Suprapubic skin (tissue), 4 donors: Measurements from ENCODE around the gene PKN1. TPM values are rescaled to one million over a fixed set of nuclear protein-coding genes. Genes with fewer than 3 reads are reported as not detected.

ENCODE experiments used
- DNase-seq, 2 donors: peaks; one replicate each; pipeline ENCODE4 v3.0.0-alpha.2; 2019; ENCODE audit warnings: low spot score in 2 of 2
- H3K27ac ChIP-seq: fragments of 200-600 bp; sonication (generic); one replicate; pipeline ENCODE4 v1.5.1; 2019
- H3K27me3 ChIP-seq: fragments of 200-600 bp; sonication (generic); one replicate; pipeline ENCODE4 v1.5.1; 2019
- H3K36me3 ChIP-seq: fragments of 200-600 bp; sonication (generic); one replicate; pipeline ENCODE4 v1.5.1; 2019
- H3K4me1 ChIP-seq: fragments of 200-600 bp; sonication (generic); one replicate; pipeline ENCODE4 v1.5.1; 2019
- H3K4me3 ChIP-seq: fragments of 200-600 bp; sonication (generic); one replicate; pipeline ENCODE4 v1.5.1; 2019; ENCODE audit warnings: mild to moderate bottlenecking
- H3K9me3 ChIP-seq: fragments of 200-600 bp; sonication (generic); one replicate; pipeline ENCODE4 v1.5.1; 2019
- CTCF ChIP-seq, 2 donors: fragments of 200-600 bp in 1 of 2; fragments of 450-650 bp in 1 of 2; sonication (generic) in 1 of 2; IDR thresholded peaks; one replicate each; pipeline ENCODE4 v1.5.1; 2016 to 2019; ENCODE audit warnings: antibody characterized with exemption in 2 of 2, mild to moderate bottlenecking in 1 of 2, moderate library complexity in 1 of 2
- EP300 ChIP-seq: sonication (generic); formaldehyde crosslinking; IDR thresholded peaks from one replicate; pipeline ENCODE4 v1.6.1; 2017; ENCODE audit warnings: antibody characterized with exemption
- POLR2A ChIP-seq, 2 donors: fragments of 450-650 bp; IDR thresholded peaks; one replicate each; pipeline ENCODE4 v1.6.1; 2017; ENCODE audit warnings: antibody characterized with exemption in 2 of 2, mild to moderate bottlenecking in 2 of 2, moderate library complexity in 2 of 2
- POLR2AphosphoS5 ChIP-seq, 3 donors: sonication (generic); formaldehyde crosslinking; IDR thresholded peaks; one replicate each; pipeline ENCODE4 v1.6.1; 2017; ENCODE audit warnings: antibody characterized with exemption in 3 of 3
- WGBS: methylation state at CpG from one replicate; pipeline ENCODE4 v1.1.5; 2018; 5-methylcytosine and 5-hydroxymethylcytosine counted together
- total RNA-seq, 4 donors: library from RNA; depleted of rRNA; stranded (reverse); fragments of >200 nt; gene quantifications; one replicate each; pipeline ENCODE4 v1.1.0, GENCODE V29; 2016

PKN1 gene
- total RNA-seq, 4 donors from 2014 or later, result 8.6 to 21.2 (median 14.9) TPM

GRCh38 chr19:14427461-14427860 lies 5.6 kb upstream of the PKN1 start:
- WGBS, result 71% methylated on average over 2 of the region's 2 CpGs
- no peaks in the 10 kb centered on the region for H3K36me3 ChIP-seq
- TF ChIP-seq EP300 (no peak), CTCF (IDR thresholded peaks at IDR 0.05) (no peak), POLR2A (IDR thresholded peaks at IDR 0.05) (no peak), POLR2AphosphoS5 (IDR thresholded peaks at IDR 0.05) (no peak)
- DNase-seq, result no peak
- H3K27ac ChIP-seq, result no peak overlapping the region
- H3K4me3 ChIP-seq, result no peak overlapping the region
- H3K27me3 ChIP-seq, result peaks cover 12% of the 10 kb centered on the region
- H3K9me3 ChIP-seq, result no peaks in the 10 kb centered on the region
- H3K4me1 ChIP-seq, result peaks cover 7% of the 10 kb centered on the region

GRCh38 chr19:14428882-14429416 lies 4.2 kb upstream of the PKN1 start:
- no peak for TF ChIP-seq EP300
- no peak for TF ChIP-seq POLR2AphosphoS5 (IDR thresholded peaks at IDR 0.05)
- TF ChIP-seq CTCF (IDR thresholded peaks at IDR 0.05), result no peak
- TF ChIP-seq POLR2A (IDR thresholded peaks at IDR 0.05), result no peak
- Histone ChIP-seq H3K36me3 (no peaks in the 10 kb centered on the region), H3K4me3 (no peak overlapping the region), H3K4me1 (peaks cover 20% of the 10 kb centered on the region), H3K27ac (no peak overlapping the region), H3K9me3 (no peaks in the 10 kb centered on the region), H3K27me3 (peaks cover 17% of the 10 kb centered on the region)
- WGBS, result 83% methylated on average over 4 of the region's 4 CpGs
- DNase-seq, result no peak

DNA sequence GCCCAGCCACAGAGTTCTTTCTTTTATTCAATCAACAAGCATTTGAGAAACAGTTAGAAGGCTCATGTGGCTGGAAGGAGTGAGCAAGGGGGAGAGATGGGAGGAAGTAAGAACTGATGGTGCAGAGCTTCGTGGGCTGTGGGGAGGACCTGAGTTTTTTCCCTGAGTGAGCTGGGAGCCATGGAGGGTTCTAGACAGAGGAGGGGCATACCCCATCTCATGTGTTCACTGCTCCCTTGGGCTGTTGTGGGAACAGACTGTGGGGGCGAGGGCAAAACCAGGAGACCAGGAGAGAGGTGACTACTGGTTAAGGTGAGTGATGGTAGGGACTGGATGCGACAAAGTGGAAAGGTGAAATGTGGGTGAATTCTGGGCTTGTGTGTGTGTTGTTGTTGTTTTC lies 2.4 kb upstream of the PKN1 start:
- no peaks in the 10 kb centered on the region for H3K9me3 ChIP-seq
- H3K4me1 ChIP-seq, result peaks cover 35% of the 10 kb centered on the region
- H3K4me3 ChIP-seq, result no peak overlapping the region
- DNase-seq, result no peak
- peaks cover 17% of the 10 kb centered on the region for H3K27me3 ChIP-seq
- H3K27ac ChIP-seq, result no peak overlapping the region
- H3K36me3 ChIP-seq, result no peaks in the 10 kb centered on the region
- 66% methylated on average over 3 of the region's 3 CpGs for WGBS
- TF ChIP-seq EP300, result no peak
- TF ChIP-seq POLR2AphosphoS5 (IDR thresholded peaks at IDR 0.05), result no peak
- no peak for TF ChIP-seq POLR2A (IDR thresholded peaks at IDR 0.05)

DNA sequence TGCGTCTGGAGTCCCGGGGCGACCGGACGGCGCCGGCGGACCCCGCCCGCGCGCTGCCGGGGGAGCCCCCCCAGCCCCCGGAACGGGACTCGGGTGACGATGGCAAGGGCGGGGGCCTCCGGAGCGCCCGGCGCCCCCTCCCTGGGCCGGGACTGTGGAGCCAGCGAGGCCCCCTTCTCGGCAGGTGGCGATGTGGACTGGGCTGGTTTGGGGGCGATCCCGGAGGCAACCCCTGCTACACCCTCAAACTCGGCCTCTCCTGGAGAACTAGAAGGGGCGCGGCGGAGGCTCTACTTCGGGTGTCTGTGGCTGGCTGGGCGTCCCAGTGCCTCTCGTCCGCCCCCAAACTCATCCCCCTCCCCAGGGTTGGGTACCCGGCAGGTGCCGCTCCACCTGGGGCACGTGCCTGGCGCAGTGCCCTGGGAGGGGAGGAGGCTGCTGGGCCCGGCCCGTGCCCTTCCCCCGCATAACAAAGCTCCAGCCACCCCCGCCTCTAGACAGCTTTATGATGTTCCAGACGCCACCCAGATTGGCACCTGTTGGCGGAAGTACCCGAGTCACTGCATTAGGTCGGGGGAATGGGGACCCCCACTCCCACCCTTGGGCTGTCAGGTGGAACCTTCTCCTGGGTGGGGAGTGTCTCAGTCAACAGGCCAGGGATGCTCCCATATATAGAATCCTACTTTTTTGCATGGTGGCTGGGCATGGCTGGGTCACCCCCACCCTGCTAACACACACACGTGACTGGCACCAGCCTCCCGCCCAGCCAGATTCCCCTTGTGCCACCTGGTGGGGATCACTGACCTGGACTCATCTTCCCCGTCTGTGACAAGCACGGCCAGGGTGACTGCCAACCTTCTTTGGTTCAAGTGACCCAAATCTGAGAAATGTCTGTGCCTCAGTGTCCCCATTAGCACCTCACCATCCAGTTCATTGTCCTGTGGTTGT lies 722 bp downstream of the PKN1 start:
- peak in 1 of 2 donors; percentile 73 for DNase-seq
- Histone ChIP-seq H3K27me3 (peaks cover 17% of the 10 kb centered on the region), H3K27ac (peak overlapping the region; percentile 73), H3K4me3 (peak overlapping the region; percentile 80), H3K9me3 (no peaks in the 10 kb centered on the region), H3K36me3 (no peaks in the 10 kb centered on the region), H3K4me1 (peaks cover 38% of the 10 kb centered on the region)
- WGBS, result 21% methylated on average over 7 of the region's 52 CpGs
- TF ChIP-seq POLR2AphosphoS5 (IDR thresholded peaks at IDR 0.05) (no peak), CTCF (IDR thresholded peaks at IDR 0.05) (no peak), EP300 (no peak), POLR2A (IDR thresholded peaks at IDR 0.05) (no peak)

- Histone ChIP-seq H3K4me1 (peaks cover 44% of the 10 kb centered on the region), H3K4me3 (peak overlapping the region; percentile 80), H3K27me3 (peaks cover 17% of the 10 kb centered on the region), H3K9me3 (no peaks in the 10 kb centered on the region), H3K36me3 (no peaks in the 10 kb centered on the region), H3K27ac (peak overlapping the region; percentile 73)
- 57% methylated on average over 19 of the region's 23 CpGs for WGBS
- peak in 1 of 2 donors; percentile 81 for DNase-seq
- TF ChIP-seq EP300 (no peak), CTCF (IDR thresholded peaks at IDR 0.05) (no peak), POLR2AphosphoS5 (IDR thresholded peaks at IDR 0.05) (no peak), POLR2A (IDR thresholded peaks at IDR 0.05) (no peak)
These were observed 1.6 kb downstream of the PKN1 start for GRCh38 chr19:14434543-14435319.
